ENCODE data around the gene CEP112.

GRCh38 chr17:65977041-65977440 lies 214.9 kb downstream of the CEP112 start:
- TF ChIP-seq CTCF (IDR thresholded peaks at IDR 0.05; ENCODE audit: low read depth, low read length, missing input control) (no peak), REST (IDR thresholded peaks at IDR 0.05) (no peak), RAD21 (IDR thresholded peaks at IDR 0.05) (no peak), TAF1 (conservative IDR thresholded peaks at IDR 0.05) (no peak)

Measured in liver (tissue), 3 donors.